ENCODE data around the gene NAA30.
"Not testable (repeated sequence)": the region's sequence is repeated elsewhere in the genome, so short reads cannot be mapped to it uniquely, and the experiment has no call there.

Gene NAA30

GRCh38 chr14:57390037-57390805, at the start of gene NAA30:
Gene NAA30, plus strand, starts transcription at chr14:57390586. Its CDS starts 372 bp downstream, at chr14:57390958.
- peak; percentile 96 for DNase-seq

DNA sequence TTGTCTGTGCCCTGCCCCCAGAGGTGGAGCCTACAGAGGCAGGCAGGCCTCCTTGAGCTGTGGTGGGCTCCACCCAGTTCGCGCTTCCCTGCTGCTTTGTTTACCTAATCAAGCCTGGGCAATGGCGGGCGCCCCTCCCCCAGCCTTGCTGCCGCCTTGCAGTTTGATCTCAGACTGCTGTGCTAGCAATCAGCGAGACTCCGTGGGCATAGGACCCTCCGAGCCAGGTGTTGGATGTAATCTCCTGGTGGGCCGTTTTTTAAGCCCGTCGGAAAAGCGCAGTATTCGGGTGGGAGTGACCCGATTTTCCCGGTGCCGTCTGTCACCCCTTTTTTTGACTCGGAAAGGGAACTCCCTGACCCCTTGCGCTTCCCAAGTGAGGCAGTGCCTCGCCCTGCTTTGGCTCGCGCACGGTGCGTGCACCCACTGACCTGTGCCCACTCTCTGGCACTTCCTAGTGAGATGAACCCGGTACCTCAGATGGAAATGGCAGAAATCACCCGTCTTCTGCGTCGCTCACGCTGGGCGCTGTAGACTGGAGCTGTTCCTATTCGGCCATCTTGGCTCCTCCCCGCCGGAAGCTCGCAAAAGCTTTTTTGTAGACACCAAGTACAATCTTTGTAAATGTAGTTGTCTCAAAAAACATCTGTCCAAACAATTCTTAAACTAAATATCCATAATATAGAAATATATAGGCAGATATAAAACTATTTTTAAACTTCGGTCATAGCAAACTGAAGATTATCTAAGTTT, 46.7 kb upstream of the NAA30 start:
- DNase-seq = not testable (repeated sequence)

- no peak for DNase-seq
Observed at GRCh38 chr14:57345106-57345505, 45.3 kb upstream of the NAA30 start.

GRCh38 chr14:57346741-57347140, 43.6 kb upstream of the NAA30 start:
- no peak for DNase-seq

DNA sequence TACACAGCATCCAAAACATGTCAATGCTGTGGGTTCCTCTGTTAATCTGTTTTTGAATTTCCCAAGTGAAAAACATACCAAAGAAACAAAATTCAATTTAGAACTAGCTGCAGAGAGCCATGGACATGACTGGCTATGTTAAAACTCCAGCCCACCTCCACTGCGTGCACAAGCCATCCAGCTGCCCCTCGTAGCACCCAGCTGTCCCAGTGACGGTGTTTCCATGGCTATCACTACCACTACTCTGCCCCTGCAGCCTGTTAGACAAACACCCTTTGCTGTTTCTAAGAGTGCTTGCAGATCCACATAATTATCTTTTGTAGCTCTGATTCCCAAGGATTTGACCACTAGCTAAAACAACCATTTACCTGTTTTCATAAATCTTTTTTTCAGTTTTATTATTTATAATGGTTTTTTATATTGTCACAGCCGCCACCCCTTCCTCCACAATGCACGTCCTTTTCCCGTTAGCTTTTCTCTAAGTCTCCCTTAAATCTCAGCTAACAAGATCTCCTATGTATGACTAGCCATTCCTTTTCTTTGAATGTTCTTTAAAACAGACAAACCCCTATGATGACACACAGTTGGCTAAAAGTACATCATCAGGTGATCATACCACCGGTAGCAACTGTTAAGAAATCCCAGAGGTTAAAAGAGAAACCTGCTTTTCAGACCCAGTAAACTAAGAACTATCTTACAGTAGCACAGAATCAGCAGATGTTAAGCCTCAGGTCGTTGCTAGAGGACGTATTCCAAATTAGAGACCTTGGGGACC, 37.8 kb upstream of the NAA30 start:
- DNase-seq = no peak

DNA sequence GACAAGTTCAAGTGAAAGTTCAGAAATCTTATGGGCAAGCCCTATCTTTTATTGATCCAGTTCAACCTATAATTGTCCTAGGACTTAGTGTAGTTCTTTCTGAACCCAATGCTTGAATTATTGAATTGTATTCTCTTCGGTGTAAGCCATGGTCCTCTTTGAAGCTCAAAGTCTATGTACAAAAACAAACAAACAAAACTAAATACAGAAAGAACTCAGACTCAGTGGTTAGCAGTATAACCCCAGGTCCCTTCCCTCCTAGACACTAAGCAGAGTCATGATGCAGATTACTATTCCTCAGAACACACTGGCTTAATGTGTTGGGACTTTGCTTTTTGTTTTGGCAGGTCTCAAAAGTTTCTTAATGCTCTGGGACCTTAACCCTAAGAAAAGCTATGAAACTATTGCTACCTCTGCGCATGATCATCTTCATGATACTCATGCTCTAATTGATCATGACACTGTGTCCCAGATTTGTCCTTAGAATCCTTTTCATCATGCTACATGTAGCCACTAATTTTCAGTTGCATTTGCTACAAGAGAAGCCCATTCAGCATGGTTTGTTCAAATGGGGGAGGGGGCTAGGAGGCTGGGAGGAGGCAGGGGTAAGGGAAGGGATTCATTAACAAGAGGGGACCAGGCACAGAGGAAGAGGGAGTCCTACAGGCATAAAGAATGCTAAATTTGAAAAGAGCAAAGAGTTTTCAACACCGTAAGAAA, 35.1 kb upstream of the NAA30 start:
- no peak for DNase-seq

GRCh38 chr14:57362361-57362760, 28.0 kb upstream of the NAA30 start:
- DNase-seq = no peak

- no peak for DNase-seq
Observed at GRCh38 chr14:57364659-57365450, 25.5 kb upstream of the NAA30 start.

- DNase-seq = not testable (repeated sequence)
Observed at GRCh38 chr14:57370187-57370586, 20.2 kb upstream of the NAA30 start.

- no peak for DNase-seq
Observed at GRCh38 chr14:57371013-57371412, 19.4 kb upstream of the NAA30 start.

GRCh38 chr14:57375156-57375555, 15.2 kb upstream of the NAA30 start:
- DNase-seq = no peak

- DNase-seq = no peak
Observed at GRCh38 chr14:57378661-57379060, 11.7 kb upstream of the NAA30 start.

GRCh38 chr14:57380935-57381334, 9.5 kb upstream of the NAA30 start:
- no peak for DNase-seq

DNA sequence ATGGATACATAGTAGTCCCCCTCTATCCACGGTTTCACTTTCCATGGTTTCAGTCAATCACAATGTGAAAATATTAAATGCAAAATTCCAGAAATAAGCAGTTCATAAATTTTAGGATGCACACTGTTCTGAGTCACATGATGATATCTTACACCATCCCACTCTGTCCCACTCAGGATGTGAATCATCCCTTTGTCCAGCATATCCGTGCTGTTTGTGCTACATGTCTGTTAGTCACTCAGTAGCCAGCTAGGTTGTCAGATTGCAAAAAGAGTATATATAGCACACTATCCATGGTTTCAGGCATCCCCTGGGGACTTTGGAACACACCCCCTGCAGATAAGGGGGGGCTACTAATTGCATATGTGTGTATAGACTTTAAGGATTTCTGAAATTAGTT, 8.1 kb upstream of the NAA30 start:
- DNase-seq = no peak

DNA sequence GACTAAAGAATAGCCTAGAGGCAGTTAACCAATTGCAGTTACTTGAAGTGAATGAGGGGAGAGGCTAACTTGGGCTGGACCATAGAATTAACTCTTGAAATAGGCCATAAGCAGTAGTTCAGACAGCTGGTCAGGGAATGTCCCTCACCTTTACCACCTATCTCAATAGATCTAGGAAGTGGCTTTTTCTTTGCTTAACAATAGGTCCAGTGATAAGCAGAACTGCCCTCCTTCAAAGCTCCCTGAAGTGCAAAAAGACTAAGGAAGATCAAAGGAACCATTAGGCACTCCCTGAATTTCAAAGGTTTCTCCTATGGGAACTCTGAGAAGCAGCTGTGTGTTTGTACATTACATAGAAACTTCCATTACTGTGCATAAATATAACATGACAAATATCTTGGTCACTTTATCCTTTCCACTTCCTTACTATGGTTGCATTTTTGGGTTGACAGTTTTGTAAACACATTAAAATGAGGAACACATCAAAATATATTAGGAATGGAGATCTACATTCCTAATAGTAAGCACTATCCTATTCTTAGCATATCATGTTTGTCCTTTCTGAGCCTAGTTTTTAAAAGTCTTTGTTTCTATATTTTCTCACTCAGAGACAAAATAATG, 7.2 kb upstream of the NAA30 start:
- DNase-seq = no peak

DNA sequence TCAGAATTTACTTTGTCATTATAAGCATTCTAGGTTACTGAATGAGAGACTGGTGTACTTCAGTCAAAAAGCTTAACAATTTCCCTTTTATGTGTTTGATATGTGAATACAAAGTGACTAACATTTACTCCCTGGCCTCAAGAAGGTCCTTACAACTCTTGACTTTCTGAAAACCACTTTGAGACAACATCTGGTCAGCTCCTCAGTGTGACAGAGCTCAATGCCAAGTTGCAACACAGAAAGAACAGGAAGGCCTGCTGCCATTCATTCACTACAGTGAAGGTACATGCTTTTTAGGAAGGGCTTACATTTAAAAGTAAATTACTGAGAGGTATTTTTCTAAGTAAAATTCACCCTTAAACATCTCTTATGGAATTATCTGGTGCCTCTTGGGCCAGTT, 2.3 kb upstream of the NAA30 start:
- no peak for DNase-seq

DNA sequence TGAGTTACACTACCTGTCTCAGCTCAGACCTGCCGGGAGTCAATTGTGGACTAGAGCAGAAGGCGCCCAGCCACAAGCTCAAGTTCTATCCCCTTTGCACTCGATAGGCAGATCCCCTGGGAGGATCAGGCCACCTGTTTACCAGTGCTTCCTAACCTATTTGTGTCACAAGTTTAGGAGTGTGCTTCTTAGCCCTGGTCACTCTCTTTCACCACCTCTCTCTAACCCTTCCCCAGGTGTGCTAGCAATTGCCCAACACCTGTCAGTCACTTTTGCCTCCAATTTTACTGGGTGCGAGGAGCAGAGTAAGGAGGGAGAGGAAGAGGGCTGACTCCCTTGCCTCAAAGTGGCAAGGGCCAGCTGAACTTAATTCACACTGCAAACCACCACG, 745 bp upstream of the NAA30 start:
- DNase-seq = peak; percentile 33

GRCh38 chr14:57390806-57391516, 575 bp downstream of the NAA30 start:
- peak; percentile 50 for DNase-seq

DNA sequence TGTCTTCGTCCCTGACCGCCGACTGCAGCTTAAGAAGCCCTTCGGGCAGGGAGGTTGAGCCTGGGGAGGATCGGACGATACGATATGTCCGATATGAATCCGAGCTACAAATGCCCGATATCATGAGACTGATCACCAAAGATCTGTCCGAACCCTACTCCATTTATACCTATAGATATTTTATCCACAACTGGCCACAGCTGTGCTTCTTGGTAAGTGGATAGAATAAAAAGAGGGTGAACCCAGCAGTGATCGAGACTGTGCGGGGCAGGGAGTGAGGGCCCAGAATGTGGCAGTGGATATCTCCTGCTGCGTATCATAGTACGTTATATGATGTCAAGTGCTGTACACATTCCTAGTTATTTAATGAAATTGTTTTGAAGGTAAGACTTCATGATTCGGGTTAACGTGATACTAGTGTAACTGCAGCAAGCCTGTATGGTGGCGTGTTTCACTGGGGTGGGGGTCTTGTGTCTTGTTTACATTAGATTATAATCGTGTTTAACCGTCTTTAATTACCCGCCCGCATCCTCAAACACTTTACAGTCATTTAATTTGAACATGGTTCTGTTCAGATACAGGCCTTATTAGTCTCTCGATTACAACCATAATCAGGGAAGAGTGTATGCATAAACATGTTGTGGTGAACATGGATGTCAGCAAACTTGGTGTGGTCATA, 1.3 kb downstream of the NAA30 start:
- DNase-seq = no peak

GRCh38 chr14:57392830-57393229, 2.4 kb downstream of the NAA30 start:
- no peak for DNase-seq

All from left hindlimb (tissue), 1 donor.